GM19099 (cell line): ENCODE measurements around the gene HIVEP3.

ENCODE experiments used
- POLR2A ChIP-seq: IDR thresholded peaks from 3 replicates; pipeline ENCODE4 v1.6.1; 2011; ENCODE audit warnings: low read depth; ENCODE audit not compliant: insufficient read length; ENCODE audit errors: extremely low read depth

Gene HIVEP3

GRCh38 chr1:41485605-41486004 is 433.1 kb downstream of the HIVEP3 start:
- TF ChIP-seq POLR2A, result no peak

- TF ChIP-seq POLR2A, result no peak
Measured at GRCh38 chr1:41484402-41485241, 434.1 kb downstream of the HIVEP3 start, which contains the start of gene EDN2. EDN2 (minus strand) TSS chr1:41484683; CDS start chr1:41484601, 82 bp downstream.

GRCh38 chr1:41483960-41484401 is 434.7 kb downstream of the HIVEP3 start:
- TF ChIP-seq POLR2A, result no peak

- TF ChIP-seq POLR2A, result no peak
Measured at GRCh38 chr1:41483001-41483850, 435.5 kb downstream of the HIVEP3 start.

- no peak for TF ChIP-seq POLR2A
Measured at GRCh38 chr1:41482001-41482765, 436.5 kb downstream of the HIVEP3 start.

GRCh38 chr1:41481109-41481775 is 437.5 kb downstream of the HIVEP3 start:
- no peak for TF ChIP-seq POLR2A

GRCh38 chr1:41480204-41481108 is 438.3 kb downstream of the HIVEP3 start:
- no peak for TF ChIP-seq POLR2A

GRCh38 chr1:41479808-41480160 is 438.9 kb downstream of the HIVEP3 start:
- no peak for TF ChIP-seq POLR2A

- no peak for TF ChIP-seq POLR2A
Measured at GRCh38 chr1:41479000-41479807, 439.5 kb downstream of the HIVEP3 start.

GRCh38 chr1:41478118-41478748 is 440.5 kb downstream of the HIVEP3 start:
- TF ChIP-seq POLR2A, result no peak

GRCh38 chr1:41476807-41477361 is 441.8 kb downstream of the HIVEP3 start:
- no peak for TF ChIP-seq POLR2A
